Right lobe of liver (tissue), 4 donors: ENCODE data around the gene RTL1.

Experiments
- CTCF ChIP-seq, 4 donors: fragments of 200-600 bp in 3 of 4; fragments of 450-650 bp in 1 of 4; IDR thresholded peaks; one replicate each; pipeline versions ENCODE4 v1.5.1 to v1.8.0; 2016 to 2022; ENCODE audit warnings: antibody characterized with exemption in 4 of 4, mild to moderate bottlenecking in 2 of 4
- POLR2A ChIP-seq: fragments of 450-650 bp; IDR thresholded peaks from one replicate; pipeline ENCODE4 v1.6.1; 2017; ENCODE audit warnings: antibody characterized with exemption, mild to moderate bottlenecking
- donor health status: DM: no; HTN: no; CAD: no.
- donor health status: DM: no; HTN: no; CAD: no.
- donor health status: DM: no; HTN: yes; CAD: no.

GRCh38 chr14:100874411-100875091 is 29.0 kb downstream of the RTL1 start:
- TF ChIP-seq CTCF (IDR thresholded peaks at IDR 0.05): no peak
- TF ChIP-seq POLR2A: no peak
